OCI-M2 (cell line): Measurements from ENCODE around the gene VWDE.

Experiments
- DNase-seq: peaks from one replicate; lab custom pipeline; 2025; ENCODE audit not compliant: unreplicated experiment; lab: John Stamatoyannopoulos, UW

Gene VWDE

GRCh38 chr7:12290761-12291160 lies 112.9 kb downstream of the VWDE start:
- no peak for DNase-seq

DNA sequence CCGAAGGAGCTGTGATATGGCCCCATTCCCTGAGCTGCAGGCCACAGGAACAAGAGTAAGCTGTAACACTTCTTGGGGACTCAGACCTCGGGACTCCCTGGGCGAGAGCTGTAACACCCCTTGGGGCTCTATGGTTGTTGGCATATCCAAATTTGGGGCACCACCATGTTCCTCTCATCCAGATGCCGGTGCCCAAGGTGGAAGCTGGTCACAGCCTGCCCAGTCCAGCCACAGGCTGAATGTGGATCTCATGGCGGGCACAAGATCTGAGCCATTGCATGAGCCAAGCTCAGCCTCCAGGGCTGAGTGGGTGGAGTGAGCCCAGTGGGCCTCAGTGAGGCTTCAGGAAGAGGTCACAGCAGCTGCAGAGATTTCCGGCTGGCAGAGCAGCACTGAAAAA lies 113.7 kb downstream of the VWDE start:
- DNase-seq, result no peak

- no peak for DNase-seq
Measured at GRCh38 chr7:12287901-12288300, 115.8 kb downstream of the VWDE start.

DNA sequence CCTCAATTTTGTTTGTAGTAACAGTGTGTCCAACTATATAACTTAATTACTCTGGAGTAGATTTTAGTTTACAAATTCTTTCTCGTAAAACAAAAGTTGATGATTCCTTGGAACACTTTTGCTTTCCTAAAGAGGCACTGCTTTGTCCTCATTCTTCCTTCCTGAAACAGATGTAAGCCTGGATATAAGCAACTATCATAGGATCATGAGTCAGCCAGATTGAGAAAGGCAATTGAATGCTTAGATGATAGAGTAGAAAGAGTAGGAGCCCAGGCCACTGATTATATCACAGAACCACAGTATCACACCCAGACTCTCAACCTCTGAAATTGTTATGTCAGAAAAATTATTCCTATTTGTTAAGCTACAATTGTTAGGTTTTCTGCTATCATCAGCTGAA lies 122.6 kb downstream of the VWDE start:
- no peak for DNase-seq
